ENCODE results near the gene CLASP2. TPM values are rescaled to one million over a fixed set of nuclear protein-coding genes. Genes with fewer than 3 reads are reported as not detected.
"Not testable (repeated sequence)": the region's sequence is repeated elsewhere in the genome, so short reads cannot be mapped to it uniquely, and the experiment has no call there.

The CLASP2 gene
- polyA plus RNA-seq, 3 donors: 10.1 to 16.1 (median 13.9) TPM

DNA sequence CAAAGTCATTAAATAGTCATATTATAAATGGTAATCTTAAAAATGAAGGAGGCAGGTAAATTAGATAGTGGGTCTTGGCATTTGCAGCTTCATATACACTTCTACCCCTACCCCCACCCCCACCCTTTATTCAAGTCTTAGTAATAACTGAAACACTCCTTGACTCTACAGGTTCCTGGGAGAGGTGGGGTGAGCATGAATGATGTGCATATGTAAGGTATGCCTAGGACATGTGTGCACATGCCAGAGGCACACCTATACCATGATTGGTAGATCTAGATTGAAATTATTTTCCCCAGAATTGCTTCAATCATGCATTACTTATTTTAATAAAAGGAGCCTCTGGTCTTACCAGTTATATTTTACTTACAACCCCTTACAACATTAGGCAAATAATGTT lies 40.2 kb upstream of the CLASP2 start:
- H3K27ac Mint-ChIP-seq: no peak overlapping the region
- no peaks in the 10 kb centered on the region for H3K27me3 ChIP-seq (ENCODE audit: control insufficient read depth in 2 of 2, insufficient read depth in 2 of 2, low read length in 2 of 2)
- no peak overlapping the region for H3K4me3 Mint-ChIP-seq
- no peaks in the 10 kb centered on the region for H3K36me3 Mint-ChIP-seq
- no peaks in the 10 kb centered on the region for H3K36me3 ChIP-seq (replicated peaks in 1 of 2; ENCODE audit: control insufficient read depth in 1 of 2, insufficient read depth in 2 of 2, low read length in 2 of 2)
- intact Hi-C loops (cut with micrococcal nuclease): no loop called here
- DNase-seq: no peak
- no peak overlapping the region for H3K27ac ChIP-seq (ENCODE audit: low read depth in 1 of 2, low read length in 2 of 2)
- H3K79me2 ChIP-seq (ENCODE audit: insufficient read depth, low read length): no peaks in the 10 kb centered on the region
- H3K9me3 Mint-ChIP-seq: peaks cover 9 to 22% (median 18%) of the 10 kb centered on the region in 7 donors
- H3K9ac ChIP-seq (ENCODE audit: insufficient read depth, low read length, poor library complexity, severe bottlenecking): no peak overlapping the region
- no peak overlapping the region for H3K4me3 ChIP-seq (replicated peaks in 1 of 3; ENCODE audit: low read depth in 2 of 3, low read length in 3 of 3)
- no peaks in the 10 kb centered on the region for H4K20me1 ChIP-seq (ENCODE audit: insufficient read depth, low read length)
- H3K27me3 Mint-ChIP-seq (ENCODE audit: low read depth in 3 of 3): no peaks in the 10 kb centered on the region
- peaks cover 6% of the 10 kb centered on the region for H3K4me1 Mint-ChIP-seq
- H3K9me3 ChIP-seq (replicated peaks in 1 of 2; ENCODE audit: control insufficient read depth in 1 of 2, insufficient read depth in 1 of 2, low read length in 2 of 2): peaks cover 13 to 17% of the 10 kb centered on the region in 2 donors
- peaks cover 2 to 5% of the 10 kb centered on the region in 2 donors for H3K4me1 ChIP-seq (ENCODE audit: control insufficient read depth in 1 of 2, insufficient read depth in 2 of 2, low read length in 2 of 2)
- no peak overlapping the region for H3K4me2 ChIP-seq (replicated peaks; ENCODE audit: extremely low read depth, low read length, poor library complexity, severe bottlenecking)
- H2AFZ ChIP-seq (ENCODE audit: insufficient read depth, low read depth, low read length, poor library complexity, severe bottlenecking): no peak overlapping the region
- TF ChIP-seq CTCF (IDR thresholded peaks at IDR 0.05): no peak

GRCh38 chr3:33754391-33754790 lies 36.3 kb upstream of the CLASP2 start:
- Mint-ChIP-seq H3K4me1 (peaks cover 20% of the 10 kb centered on the region), H3K9me3 (peaks cover 9 to 22% (median 17%) of the 10 kb centered on the region in 7 donors)
- H3K4me3 ChIP-seq (replicated peaks in 1 of 3; ENCODE audit: low read depth in 2 of 3, low read length in 3 of 3); H3K79me2 ChIP-seq (ENCODE audit: insufficient read depth, low read length); H3K4me2 ChIP-seq (replicated peaks; ENCODE audit: extremely low read depth, low read length, poor library complexity, severe bottlenecking); H2AFZ ChIP-seq (ENCODE audit: insufficient read depth, low read depth, low read length, poor library complexity, severe bottlenecking); H3K27ac ChIP-seq (ENCODE audit: low read depth in 1 of 2, low read length in 2 of 2); H4K20me1 ChIP-seq (ENCODE audit: insufficient read depth, low read length); intact Hi-C loops (cut with micrococcal nuclease); H3K36me3 Mint-ChIP-seq; H3K27me3 Mint-ChIP-seq (ENCODE audit: low read depth in 3 of 3); DNase-seq; H3K9ac ChIP-seq (ENCODE audit: insufficient read depth, low read length, poor library complexity, severe bottlenecking); H3K27ac Mint-ChIP-seq; H3K27me3 ChIP-seq (ENCODE audit: control insufficient read depth in 2 of 2, insufficient read depth in 2 of 2, low read length in 2 of 2); H3K36me3 ChIP-seq (replicated peaks in 1 of 2; ENCODE audit: control insufficient read depth in 1 of 2, insufficient read depth in 2 of 2, low read length in 2 of 2); H3K4me3 Mint-ChIP-seq: not testable (repeated sequence)
- no CpG with 5 or more reads among the region's 1 CpG for WGBS (ENCODE audit: insufficient coverage)
- peaks cover 14 to 19% of the 10 kb centered on the region in 2 donors for H3K4me1 ChIP-seq (ENCODE audit: control insufficient read depth in 1 of 2, insufficient read depth in 2 of 2, low read length in 2 of 2)
- peaks cover 13 to 17% of the 10 kb centered on the region in 2 donors for H3K9me3 ChIP-seq (replicated peaks in 1 of 2; ENCODE audit: control insufficient read depth in 1 of 2, insufficient read depth in 1 of 2, low read length in 2 of 2)
